Stomach smooth muscle (tissue), 2 donors: ENCODE data around the gene FAM107B.

ENCODE experiments used
- H3K27ac ChIP-seq: one replicate; pipeline ENCODE4 v1.7.0; 2013; ENCODE audit warnings: mild to moderate bottlenecking, low read length, inconsistent platforms
- H3K27me3 ChIP-seq, 2 donors: one replicate each; pipeline ENCODE4 v1.7.0; 2013; ENCODE audit warnings: low read length in 2 of 2; ENCODE audit not compliant: insufficient read depth in 2 of 2, control insufficient read depth in 1 of 2
- H3K36me3 ChIP-seq, 2 donors: one replicate each; pipeline ENCODE4 v1.7.0; 2013; ENCODE audit warnings: low read length in 2 of 2; ENCODE audit not compliant: control insufficient read depth in 2 of 2, insufficient read depth in 2 of 2
- H3K4me1 ChIP-seq: one replicate; pipeline ENCODE4 v1.7.0; 2013; ENCODE audit warnings: low read length; ENCODE audit not compliant: control insufficient read depth, insufficient read depth
- H3K4me3 ChIP-seq, 2 donors: one replicate each; pipeline ENCODE4 v1.7.0; 2013; ENCODE audit warnings: low read length in 2 of 2
- H3K9ac ChIP-seq, 2 donors: one replicate each; pipeline ENCODE4 v1.7.0; 2013; ENCODE audit warnings: low read length in 2 of 2, mild to moderate bottlenecking in 1 of 2
- H3K9me3 ChIP-seq, 2 donors: one replicate each; pipeline ENCODE4 v1.7.0; 2013; ENCODE audit warnings: low read length in 2 of 2; ENCODE audit not compliant: control insufficient read depth in 2 of 2
- donor health status: healthy.
- donor health status: Pancreatic carcinoma.

FAM107B gene

GRCh38 chr10:14485986-14486385, 288.7 kb downstream of the FAM107B start:
- Histone ChIP-seq H3K27me3 (no peaks in the 10 kb centered on the region), H3K27ac (no peak overlapping the region), H3K4me1 (peaks cover 9% of the 10 kb centered on the region), H3K9me3 (peaks cover 0 to 4% of the 10 kb centered on the region in 2 donors), H3K9ac (no peak overlapping the region), H3K4me3 (no peak overlapping the region), H3K36me3 (no peaks in the 10 kb centered on the region)

- peaks cover 0 to 4% of the 10 kb centered on the region in 2 donors for H3K9me3 ChIP-seq
- no peaks in the 10 kb centered on the region for H3K36me3 ChIP-seq
- H3K4me3 ChIP-seq, result no peak overlapping the region
- no peak overlapping the region for H3K9ac ChIP-seq
- no peak overlapping the region for H3K27ac ChIP-seq
- H3K27me3 ChIP-seq, result no peaks in the 10 kb centered on the region
- H3K4me1 ChIP-seq, result peaks cover 11% of the 10 kb centered on the region
Measured at GRCh38 chr10:14483417-14483816, 291.3 kb downstream of the FAM107B start.

GRCh38 chr10:14481752-14482151, 292.9 kb downstream of the FAM107B start:
- H3K36me3 ChIP-seq, result no peaks in the 10 kb centered on the region

GRCh38 chr10:14481014-14481413, 293.7 kb downstream of the FAM107B start:
- Histone ChIP-seq H3K9ac (no peak overlapping the region), H3K4me3 (peak overlapping the region in 1 of 2 donors; percentile 26), H3K36me3 (no peaks in the 10 kb centered on the region), H3K4me1 (peaks cover 7% of the 10 kb centered on the region), H3K27me3 (no peaks in the 10 kb centered on the region), H3K27ac (peak overlapping the region; percentile 73), H3K9me3 (peaks cover 0 to 4% of the 10 kb centered on the region in 2 donors)

More at GRCh38 chr10:14481752-14482151, 292.9 kb downstream of the FAM107B start:
- Histone ChIP-seq H3K9me3 (peaks cover 0 to 4% of the 10 kb centered on the region in 2 donors), H3K4me1 (peaks cover 7% of the 10 kb centered on the region), H3K4me3 (peak overlapping the region; percentile 22 to 26), H3K27ac (peak overlapping the region; percentile 73), H3K27me3 (no peaks in the 10 kb centered on the region), H3K9ac (no peak overlapping the region)

- no peaks in the 10 kb centered on the region for H3K36me3 ChIP-seq
- no peak overlapping the region for H3K27ac ChIP-seq
- no peaks in the 10 kb centered on the region for H3K9me3 ChIP-seq
- H3K27me3 ChIP-seq, result no peaks in the 10 kb centered on the region
- no peak overlapping the region for H3K9ac ChIP-seq
- no peak overlapping the region for H3K4me3 ChIP-seq
- peaks cover 7% of the 10 kb centered on the region for H3K4me1 ChIP-seq
Measured at GRCh38 chr10:14478604-14479003, 296.1 kb downstream of the FAM107B start.

- no peaks in the 10 kb centered on the region for H3K9me3 ChIP-seq
- H3K27me3 ChIP-seq, result no peaks in the 10 kb centered on the region
- no peak overlapping the region for H3K9ac ChIP-seq
- H3K27ac ChIP-seq, result no peak overlapping the region
- H3K4me3 ChIP-seq, result no peak overlapping the region
- H3K4me1 ChIP-seq, result peaks cover 7% of the 10 kb centered on the region
- H3K36me3 ChIP-seq, result no peaks in the 10 kb centered on the region
Measured at GRCh38 chr10:14478201-14478600, 296.5 kb downstream of the FAM107B start.

GRCh38 chr10:14477408-14477710, 297.3 kb downstream of the FAM107B start:
- no peak overlapping the region for H3K4me3 ChIP-seq

GRCh38 chr10:14476641-14477407, 297.9 kb downstream of the FAM107B start:
- Histone ChIP-seq H3K9me3 (no peaks in the 10 kb centered on the region), H3K4me3 (no peak overlapping the region), H3K4me1 (peaks cover 7% of the 10 kb centered on the region), H3K36me3 (no peaks in the 10 kb centered on the region), H3K27ac (no peak overlapping the region), H3K9ac (no peak overlapping the region), H3K27me3 (no peaks in the 10 kb centered on the region)

More at GRCh38 chr10:14477408-14477710, 297.3 kb downstream of the FAM107B start:
- H3K27me3 ChIP-seq, result no peaks in the 10 kb centered on the region
- H3K27ac ChIP-seq, result no peak overlapping the region
- no peak overlapping the region for H3K9ac ChIP-seq
- H3K36me3 ChIP-seq, result no peaks in the 10 kb centered on the region
- peaks cover 7% of the 10 kb centered on the region for H3K4me1 ChIP-seq
- no peaks in the 10 kb centered on the region for H3K9me3 ChIP-seq

- Histone ChIP-seq H3K27ac (no peak overlapping the region), H3K9me3 (no peaks in the 10 kb centered on the region), H3K36me3 (no peaks in the 10 kb centered on the region), H3K9ac (no peak overlapping the region), H3K4me1 (peaks cover 7% of the 10 kb centered on the region), H3K27me3 (no peaks in the 10 kb centered on the region), H3K4me3 (no peak overlapping the region)
Measured at GRCh38 chr10:14476006-14476405, 298.7 kb downstream of the FAM107B start.

GRCh38 chr10:14474656-14475055, 300.0 kb downstream of the FAM107B start:
- H3K36me3 ChIP-seq, result no peaks in the 10 kb centered on the region
- H3K27me3 ChIP-seq, result no peaks in the 10 kb centered on the region
- H3K4me3 ChIP-seq, result no peak overlapping the region
- peaks cover 7% of the 10 kb centered on the region for H3K4me1 ChIP-seq
- H3K9me3 ChIP-seq, result no peaks in the 10 kb centered on the region
- H3K27ac ChIP-seq, result no peak overlapping the region
- H3K9ac ChIP-seq, result no peak overlapping the region

- H3K27ac ChIP-seq, result no peak overlapping the region
- H3K27me3 ChIP-seq, result peaks cover 0 to 4% of the 10 kb centered on the region in 2 donors
- H3K9me3 ChIP-seq, result no peaks in the 10 kb centered on the region
- H3K4me3 ChIP-seq, result no peak overlapping the region
- H3K4me1 ChIP-seq, result peaks cover 4% of the 10 kb centered on the region
- H3K36me3 ChIP-seq, result no peaks in the 10 kb centered on the region
- no peak overlapping the region for H3K9ac ChIP-seq
Measured at GRCh38 chr10:14470920-14471319, 303.8 kb downstream of the FAM107B start.
